ENCODE results near the gene SCRN1.

- TF ChIP-seq POLR2A (IDR thresholded peaks at IDR 0.05), result no peak
- no peak for TF ChIP-seq CTCF (IDR thresholded peaks at IDR 0.05 in 4 of 5, conservative IDR thresholded peaks at IDR 0.05 in 1 of 5)
These were observed 105.9 kb downstream of the SCRN1 start for GRCh38 chr7:29883462-29884398.
